K562 (cell line): Measurements from ENCODE around the gene SEC16A. TPM values are rescaled to one million over a fixed set of nuclear protein-coding genes. Genes with fewer than 3 reads are reported as not detected.
A peak's percentile ranks its signal among the peaks of the same experiment; 100 is the strongest.

Experiments used
- C11orf30 ChIP-seq: fragments of 450-650 bp; IDR thresholded peaks from 2 replicates; pipeline ENCODE4 v1.6.1; 2016; ENCODE audit warnings: low read depth, mild to moderate bottlenecking
- CCNT2 ChIP-seq: IDR thresholded peaks from 2 replicates; pipeline ENCODE4 v1.6.1; 2011; ENCODE audit warnings: borderline replicate concordance, low read depth, mild to moderate bottlenecking, moderate library complexity, mixed read lengths, low read length; ENCODE audit not compliant: insufficient read length; ENCODE audit errors: extremely low read depth
- HDAC1 ChIP-seq, 2 experiments: fragments of 450-650 bp; IDR thresholded peaks; 2 replicates each; pipeline ENCODE4 v1.6.1; 2016 to 2017; ENCODE audit warnings: inconsistent platforms in 1 of 2, mild to moderate bottlenecking in 1 of 2, moderate library complexity in 1 of 2
- HLTF ChIP-seq: fragments of 450-650 bp; IDR thresholded peaks from 2 replicates; pipeline ENCODE4 v1.6.1; 2016
- MCM3 ChIP-seq: fragments of 450-650 bp; IDR thresholded peaks from 2 replicates; pipeline ENCODE4 v1.6.1; 2016
- MECOM ChIP-seq: fragments of 250-450 bp; sonication (Bioruptor Pico); IDR thresholded peaks from 2 replicates; pipeline ENCODE4 v1.8.0; 2022; ENCODE audit warnings: inconsistent platforms
- MYNN ChIP-seq, 2 experiments: sonication (generic); formaldehyde crosslinking in 1 of 2; IDR thresholded peaks; 2 replicates each; pipeline versions ENCODE4 v1.5.0 to v1.6.1; 2016 to 2020; ENCODE audit warnings: antibody characterized with exemption in 1 of 2, missing genetic modification reagents in 1 of 2
- PHF8 ChIP-seq: fragments of 200-600 bp; sonication (generic); IDR thresholded peaks from 2 replicates; pipeline ENCODE4 v1.6.1; 2012; ENCODE audit warnings: mixed run types, mild to moderate bottlenecking, inconsistent platforms, low read length, moderate library complexity, borderline replicate concordance
- RAD21 ChIP-seq, 2 experiments: fragments of 250-450 bp in 1 of 2; fragments of 450-650 bp in 1 of 2; sonication (Bioruptor Pico) in 1 of 2; formaldehyde crosslinking in 1 of 2; IDR thresholded peaks in 1 of 2; conservative IDR thresholded peaks in 1 of 2; 2 replicates each; pipeline versions ENCODE4 v1.4.0 to v1.8.0; 2020 to 2022; ENCODE audit warnings: mild to moderate bottlenecking in 2 of 2, moderate library complexity in 1 of 2
- RBM25 ChIP-seq: fragments of 200-400 bp; formaldehyde crosslinking; IDR thresholded peaks from 2 replicates; pipeline ENCODE4 v1.6.1; 2018; ENCODE audit warnings: low read length, low read depth, moderate library complexity; ENCODE audit not compliant: severe bottlenecking
- SMAD4 ChIP-seq: fragments of 250-450 bp; sonication (Bioruptor Pico); conservative IDR thresholded peaks from 2 replicates; pipeline ENCODE4 v1.8.0; 2021; ENCODE audit warnings: inconsistent platforms, mild to moderate bottlenecking, moderate library complexity
- TAF9B ChIP-seq: fragments of 450-650 bp; IDR thresholded peaks from 2 replicates; pipeline ENCODE4 v1.6.1; 2018; ENCODE audit warnings: mild to moderate bottlenecking; ENCODE audit not compliant: partially characterized antibody
- ZNF76 ChIP-seq: fragments of 250-450 bp; sonication (Bioruptor Pico); IDR thresholded peaks from 2 replicates; pipeline ENCODE4 v1.4.0; 2020; ENCODE audit warnings: mild to moderate bottlenecking, moderate library complexity, borderline replicate concordance
- polyA plus RNA-seq, 8 experiments: library from polyadenylated mRNA; depleted of rRNA in 4 of 8; stranded (reverse) in 5 of 8; unstranded in 3 of 8; fragments of >200 nt; fragmentation: Nextera tagmentation in 2 of 8; fragmentation: Illumina TruSeq in 1 of 8; extraction: Ambion mirVana in 2 of 8; extraction: Trizol in 1 of 8; gene quantifications; 2 replicates each; pipeline versions ENCODE4 v1.2.1 to v1.2.3, GENCODE V29; 2011 to 2014; ENCODE audit warnings: inconsistent platforms in 1 of 8, missing spikeins in 1 of 8
- total RNA-seq, 7 experiments: library from RNA; depleted of rRNA in 6 of 7; stranded (reverse); fragments of >200 nt in 6 of 7; fragmentation: Illumina TruSeq in 2 of 7; extraction: Trizol in 2 of 7; gene quantifications; 2 replicates each; pipeline versions ENCODE4 v1.2.1 to v1.2.3, GENCODE V29; 2011 to 2021; ENCODE audit warnings: low replicate concordance in 1 of 7
- TF ChIP-seq, protein P1 (sequence below): fragments of 450-650 bp; IDR thresholded peaks from 2 replicates; pipeline ENCODE4 v1.6.1; 2016; ENCODE audit warnings: borderline replicate concordance
- TF ChIP-seq, protein P2 (sequence below), 2 experiments: IDR thresholded peaks; 2 replicates each; pipeline ENCODE4 v1.6.1; 2011; ENCODE audit warnings: borderline replicate concordance in 1 of 2, control low read depth in 1 of 2, low read depth in 1 of 2, low read length in 1 of 2, mild to moderate bottlenecking in 1 of 2, mixed read lengths in 1 of 2, moderate library complexity in 1 of 2; ENCODE audit not compliant: insufficient read depth in 1 of 2, insufficient read length in 1 of 2, poor library complexity in 1 of 2, severe bottlenecking in 1 of 2; ENCODE audit errors: extremely low read depth in 1 of 2
- TF ChIP-seq, protein P3 (sequence below): sonication (generic); formaldehyde crosslinking; IDR thresholded peaks from 2 replicates; pipeline ENCODE4 v1.8.0; 2022; ENCODE audit warnings: mild to moderate bottlenecking, missing genetic modification reagents

The SEC16A gene
- total and polyA plus RNA-seq, 9 of the 15 experiments (the other 6 are each of a cell fraction or from before 2014, with no cell fraction given), result 8.3 to 62.8 (median 14.0) TPM

DNA sequence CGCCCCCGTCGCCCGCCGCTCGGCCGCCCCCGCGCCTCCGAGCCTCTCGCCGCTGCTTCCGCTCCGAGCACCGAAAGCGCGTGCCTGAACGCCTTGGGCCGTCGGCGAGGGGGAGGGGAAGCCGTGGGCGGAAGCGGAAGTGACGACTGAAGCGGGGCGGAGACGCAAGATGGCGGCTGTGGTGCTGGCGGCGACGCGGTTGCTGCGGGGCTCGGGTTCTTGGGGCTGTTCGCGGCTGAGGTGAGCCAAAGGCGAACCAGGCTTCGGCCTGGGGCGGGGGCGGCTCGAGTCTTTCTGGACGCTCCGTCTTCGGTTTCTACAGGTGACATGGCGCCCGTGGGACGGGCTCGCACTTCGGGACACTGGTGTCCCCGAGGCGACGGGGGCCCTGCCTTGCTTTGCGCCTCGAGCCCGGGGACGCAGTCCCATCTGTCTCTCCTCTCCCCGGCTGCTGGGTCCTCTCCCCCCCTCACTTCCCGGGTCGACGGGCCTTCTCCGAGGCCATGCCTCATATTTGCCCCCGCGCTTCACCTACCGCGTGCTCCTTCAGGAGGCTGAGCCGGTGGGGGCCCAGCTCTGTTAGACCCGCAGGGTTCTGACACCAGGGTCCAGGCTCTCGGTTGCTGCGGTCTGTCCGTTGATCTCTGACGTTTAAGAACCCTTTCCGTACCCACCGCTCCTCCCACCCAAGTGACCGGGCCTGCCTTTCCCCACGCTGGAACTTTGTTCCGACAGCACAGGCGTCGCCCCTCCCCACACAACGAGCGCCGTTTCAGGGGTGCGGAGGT lies 72.1 kb downstream of the SEC16A start, which contains the start of the genes ENTR1 and PMPCA (continued):
- TF ChIP-seq C11orf30 (peak; percentile 99), MYNN (IDR thresholded peaks at IDR 0.05) (no peak), MYNN (CRISPR knock-in tag; IDR thresholded peaks at IDR 0.05) (no peak), SMAD4 (CRISPR knock-in tag) (peak; percentile 42; the same call in 1 of the 2 replicates), RBM25 (no peak), PHF8 (peak; percentile 90), CCNT2 (peak; percentile 36), RAD21 (CRISPR knock-in tag; conservative IDR thresholded peaks at IDR 0.05 in 1 of 2, IDR thresholded peaks at IDR 0.05 in 1 of 2) (no peak), HDAC1 (IDR thresholded peaks at IDR 0.05) (peak in 1 of 2 experiments; percentile 88; a peak in 2 of 4 replicates), HLTF (peak; percentile 57; the same call in 1 of the 2 replicates), MECOM (CRISPR knock-in tag) (no peak), ZNF76 (0 out of 2 replicates have a peak, but pooled peaks have one; percentile 19), MCM3 (no peak), TAF9B (peak; percentile 96)
- TF ChIP-seq, protein P1, sequence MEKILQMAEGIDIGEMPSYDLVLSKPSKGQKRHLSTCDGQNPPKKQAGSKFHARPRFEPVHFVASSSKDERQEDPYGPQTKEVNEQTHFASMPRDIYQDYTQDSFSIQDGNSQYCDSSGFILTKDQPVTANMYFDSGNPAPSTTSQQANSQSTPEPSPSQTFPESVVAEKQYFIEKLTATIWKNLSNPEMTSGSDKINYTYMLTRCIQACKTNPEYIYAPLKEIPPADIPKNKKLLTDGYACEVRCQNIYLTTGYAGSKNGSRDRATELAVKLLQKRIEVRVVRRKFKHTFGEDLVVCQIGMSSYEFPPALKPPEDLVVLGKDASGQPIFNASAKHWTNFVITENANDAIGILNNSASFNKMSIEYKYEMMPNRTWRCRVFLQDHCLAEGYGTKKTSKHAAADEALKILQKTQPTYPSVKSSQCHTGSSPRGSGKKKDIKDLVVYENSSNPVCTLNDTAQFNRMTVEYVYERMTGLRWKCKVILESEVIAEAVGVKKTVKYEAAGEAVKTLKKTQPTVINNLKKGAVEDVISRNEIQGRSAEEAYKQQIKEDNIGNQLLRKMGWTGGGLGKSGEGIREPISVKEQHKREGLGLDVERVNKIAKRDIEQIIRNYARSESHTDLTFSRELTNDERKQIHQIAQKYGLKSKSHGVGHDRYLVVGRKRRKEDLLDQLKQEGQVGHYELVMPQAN, result peak; percentile 84
- TF ChIP-seq, protein P2, sequence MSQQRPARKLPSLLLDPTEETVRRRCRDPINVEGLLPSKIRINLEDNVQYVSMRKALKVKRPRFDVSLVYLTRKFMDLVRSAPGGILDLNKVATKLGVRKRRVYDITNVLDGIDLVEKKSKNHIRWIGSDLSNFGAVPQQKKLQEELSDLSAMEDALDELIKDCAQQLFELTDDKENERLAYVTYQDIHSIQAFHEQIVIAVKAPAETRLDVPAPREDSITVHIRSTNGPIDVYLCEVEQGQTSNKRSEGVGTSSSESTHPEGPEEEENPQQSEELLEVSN (IDR thresholded peaks at IDR 0.05; ENCODE audit: borderline replicate concordance in 1 of 2, extremely low read depth in 1 of 2, insufficient read depth in 1 of 2, insufficient read length in 1 of 2, low read depth in 1 of 2, low read length in 1 of 2, poor library complexity in 1 of 2, severe bottlenecking in 1 of 2), result peak in 1 of 2 experiments; percentile 89
- TF ChIP-seq, protein P3, sequence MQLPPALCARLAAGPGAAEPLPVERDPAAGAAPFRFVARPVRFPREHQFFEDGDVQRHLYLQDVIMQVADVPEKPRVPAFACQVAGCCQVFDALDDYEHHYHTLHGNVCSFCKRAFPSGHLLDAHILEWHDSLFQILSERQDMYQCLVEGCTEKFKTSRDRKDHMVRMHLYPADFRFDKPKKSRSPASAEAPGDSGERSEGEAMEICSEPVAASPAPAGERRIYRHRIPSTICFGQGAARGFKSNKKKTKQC, result 0 out of 2 replicates have a peak, but pooled peaks have one; percentile 10
- TF ChIP-seq, all 486 proteins: peak for 101
